D721Med (cell line): ENCODE results near the gene BTNL9.

Experiments
- DNase-seq: peaks from one replicate; pipeline ENCODE4 v3.0.0; 2011; ENCODE audit warnings: low spot score; ENCODE audit not compliant: insufficient read length
- FAIRE-seq: peaks from 2 replicates; lab custom pipeline; 2011; peaks lifted over from hg19 to GRCh38; lab: Jason Lieb, UNC
- CTCF ChIP-seq: IDR thresholded peaks from 2 replicates; pipeline ENCODE4 v1.5.1; 2012; ENCODE audit warnings: mild to moderate bottlenecking, control low read depth; ENCODE audit not compliant: insufficient read depth; ENCODE audit errors: missing control alignments

BTNL9 gene

GRCh38 chr5:181037365-181037861, 2.7 kb upstream of the BTNL9 start:
- DNase-seq: no peak
- no peak for TF ChIP-seq CTCF
- FAIRE-seq: no peak

- DNase-seq (no peak), FAIRE-seq (no peak)
- TF ChIP-seq CTCF: no peak
Observed at GRCh38 chr5:181039471-181039870, 595 bp upstream of the BTNL9 start.

GRCh38 chr5:181040631-181040945, 522 bp downstream of the BTNL9 start:
- no peak for TF ChIP-seq CTCF
- no peak for FAIRE-seq
- no peak for DNase-seq

GRCh38 chr5:181041043-181041442, 977 bp downstream of the BTNL9 start:
- FAIRE-seq (no peak), DNase-seq (no peak)
- TF ChIP-seq CTCF: no peak

DNA sequence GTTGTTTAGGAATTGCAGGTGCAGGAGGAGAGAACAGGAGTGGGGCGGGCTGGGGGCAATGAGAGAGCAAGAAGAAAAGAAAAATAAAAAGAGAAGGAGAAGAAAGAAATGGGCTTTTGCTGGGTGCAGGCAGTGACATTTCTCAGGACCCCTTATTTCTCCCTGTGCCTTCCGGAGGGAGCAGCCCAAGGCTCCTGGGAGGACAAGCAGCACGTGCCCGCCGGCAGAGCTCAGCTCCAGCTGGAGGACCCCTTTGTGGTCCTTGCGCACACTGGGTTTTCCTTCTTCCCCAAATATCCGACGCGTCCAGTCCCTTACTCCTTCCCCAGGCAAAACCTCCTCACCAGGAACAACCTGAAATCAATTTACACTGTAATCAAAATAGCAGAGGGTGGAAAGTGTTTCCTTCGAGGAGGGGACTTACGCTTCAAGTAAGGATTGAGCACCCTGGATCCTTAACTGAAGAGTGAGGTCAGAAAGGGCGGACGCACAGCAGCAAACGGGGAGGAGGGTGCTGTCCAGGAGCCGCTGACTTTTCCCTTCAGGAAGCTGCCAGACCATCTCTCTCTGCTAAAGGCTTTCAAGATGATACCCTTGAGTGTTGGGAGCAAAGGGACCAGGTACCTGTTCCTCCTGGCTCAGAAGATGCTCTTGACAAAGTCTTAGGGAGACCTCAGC, 2.1 kb downstream of the BTNL9 start:
- TF ChIP-seq CTCF: no peak
- DNase-seq (no peak), FAIRE-seq (no peak)

DNA sequence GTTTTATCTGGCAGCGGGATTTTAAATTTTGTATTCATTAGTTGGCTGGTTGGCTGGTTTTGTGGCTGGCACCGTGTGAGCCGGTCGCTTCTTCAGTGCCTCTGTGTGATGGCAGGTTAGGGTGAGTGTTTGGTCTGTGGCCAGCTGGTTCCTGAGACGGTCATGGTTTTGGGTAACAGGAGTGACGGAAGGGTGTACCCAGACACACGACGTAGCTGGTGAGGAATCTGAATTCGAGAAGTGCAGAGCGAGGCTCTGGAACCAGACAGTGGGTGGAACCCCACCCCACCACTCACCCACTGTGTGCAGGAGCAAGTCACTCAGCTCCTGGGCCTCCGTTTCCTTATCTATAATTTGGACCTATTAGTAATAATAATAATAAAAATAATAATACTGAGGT, 2.7 kb downstream of the BTNL9 start:
- DNase-seq (no peak), FAIRE-seq (no peak)
- TF ChIP-seq CTCF: no peak

GRCh38 chr5:181043285-181044092, 3.4 kb downstream of the BTNL9 start:
- no peak for FAIRE-seq
- TF ChIP-seq CTCF: peak; percentile 29
- no peak for DNase-seq
